B cell (primary cell): Measurements from ENCODE around the gene ARHGAP9. TPM values are rescaled to one million over a fixed set of nuclear protein-coding genes. Genes with fewer than 3 reads are reported as not detected.
A peak's percentile ranks its signal among the peaks of the same experiment; 100 is the strongest.

Experiments used
- ATAC-seq: fragments of 200-7000 bp; cut with Tn5 transposase; one replicate; pipeline ENCODE4 v1.10.0; 2021; ENCODE audit warnings: low read depth, mild to moderate bottlenecking, moderate number of reproducible peaks, moderate library complexity
- CTCF ChIA-PET: fragments of 350-600 bp; sonication (Branson Sonifier 250); formaldehyde crosslinking; loops from one replicate; lab custom pipeline; 2021; ENCODE audit warnings: antibody characterized with exemption, inconsistent platforms; lab: Charles Lee
- POLR2A ChIA-PET: fragments of 350-600 bp; sonication (Branson Sonifier 250); formaldehyde crosslinking; loops from one replicate; lab custom pipeline; 2021; ENCODE audit warnings: antibody characterized with exemption; lab: Charles Lee
- DNase-seq: peaks from one replicate; pipeline ENCODE4 v3.0.0; 2013
- H2AFZ ChIP-seq: 2 replicates; pipeline ENCODE4 v1.6.1; 2012; ENCODE audit warnings: mild to moderate bottlenecking, low read depth, low read length; ENCODE audit not compliant: insufficient read depth, poor library complexity, severe bottlenecking
- H3K27ac ChIP-seq, 2 donors: 1 replicate in 1 of 2; 2 replicates in 1 of 2; pipeline ENCODE4 v1.5.1; 2012 to 2013; ENCODE audit warnings: low read length in 2 of 2, mild to moderate bottlenecking in 2 of 2, moderate library complexity in 1 of 2
- H3K27me3 ChIP-seq, 4 experiments: fragments of 200-600 bp in 1 of 4; sonication (generic) in 1 of 4; replicated peaks in 1 of 4; 1 replicate in 2 of 4; 2 replicates in 2 of 4; pipeline versions ENCODE4 v1.6.1 to v1.7.0; 2013 to 2016; ENCODE audit warnings: low read length in 3 of 4, mild to moderate bottlenecking in 2 of 4, mixed read lengths in 1 of 4, moderate library complexity in 1 of 4; ENCODE audit not compliant: insufficient read depth in 4 of 4, control insufficient read depth in 3 of 4; ENCODE audit errors: control extremely low read depth in 1 of 4
- H3K36me3 ChIP-seq, 2 experiments: replicated peaks in 1 of 2; 1 replicate in 1 of 2; 2 replicates in 1 of 2; pipeline versions ENCODE4 v1.6.1 to v1.7.1; 2013; ENCODE audit warnings: low read length in 1 of 2; ENCODE audit not compliant: insufficient read depth in 2 of 2, control insufficient read depth in 1 of 2; ENCODE audit errors: control extremely low read depth in 1 of 2, extremely low read depth in 1 of 2
- H3K4me1 ChIP-seq, 2 donors: fragments of 200-600 bp in 1 of 2; sonication (generic) in 1 of 2; 1 replicate in 1 of 2; 2 replicates in 1 of 2; pipeline versions ENCODE4 v1.5.1 to v1.6.1; 2013 to 2017; ENCODE audit warnings: low read length in 2 of 2; ENCODE audit not compliant: control insufficient read depth in 2 of 2, insufficient read depth in 2 of 2
- H3K4me2 ChIP-seq: replicated peaks from 2 replicates; pipeline ENCODE3; 2012; ENCODE audit warnings: mild to moderate bottlenecking, low read depth, low read length; ENCODE audit not compliant: poor library complexity, severe bottlenecking
- H3K4me3 ChIP-seq, 5 experiments: fragments of 200-600 bp in 1 of 5; sonication (generic) in 1 of 5; 1 replicate in 3 of 5; 2 replicates in 2 of 5; pipeline versions ENCODE4 v1.5.1 to v1.7.0; 2011 to 2016; ENCODE audit warnings: low read length in 4 of 5, mild to moderate bottlenecking in 4 of 5, low read depth in 2 of 5, control low read depth in 1 of 5, moderate library complexity in 1 of 5; ENCODE audit not compliant: insufficient read depth in 1 of 5; ENCODE audit errors: control extremely low read depth in 1 of 5, extremely low read depth in 1 of 5
- H3K79me2 ChIP-seq: fragments of 200-600 bp; sonication (generic); one replicate; pipeline ENCODE4 v1.6.0; 2016; ENCODE audit warnings: low read length; ENCODE audit not compliant: control insufficient read depth, insufficient read depth
- H3K9ac ChIP-seq: fragments of 200-600 bp; sonication (generic); 2 replicates; pipeline ENCODE4 v1.6.1; 2017; ENCODE audit warnings: mild to moderate bottlenecking, low read length, moderate library complexity
- H3K9me3 ChIP-seq, 3 donors: one replicate each; pipeline versions ENCODE4 v1.6.1 to v1.7.1; 2013; ENCODE audit warnings: low read length in 2 of 3; ENCODE audit not compliant: control insufficient read depth in 2 of 3, insufficient read depth in 1 of 3; ENCODE audit errors: control extremely low read depth in 1 of 3
- H4K20me1 ChIP-seq: 2 replicates; pipeline ENCODE4 v1.6.0; 2012; ENCODE audit warnings: mild to moderate bottlenecking, low read length; ENCODE audit not compliant: insufficient read depth, control insufficient read depth, poor library complexity, severe bottlenecking
- H3K27ac Mint-ChIP-seq: one replicate; pipeline ENCODE4 v1.8.0; 2021; ENCODE audit warnings: mixed read lengths
- H3K27me3 Mint-ChIP-seq: one replicate; pipeline ENCODE4 v1.8.0; 2021; ENCODE audit warnings: mixed read lengths
- H3K4me1 Mint-ChIP-seq: one replicate; pipeline ENCODE4 v1.8.0; 2021; ENCODE audit warnings: mixed read lengths
- H3K4me3 Mint-ChIP-seq: one replicate; pipeline ENCODE4 v1.8.0; 2021; ENCODE audit warnings: mixed read lengths
- H3K9me3 Mint-ChIP-seq: one replicate; pipeline ENCODE4 v1.8.0; 2022; ENCODE audit warnings: mixed read lengths; ENCODE audit not compliant: insufficient read depth
- CTCF ChIP-seq: fragments of 200-600 bp; IDR thresholded peaks from one replicate; pipeline ENCODE4 v1.8.0; 2022; ENCODE audit warnings: antibody characterized with exemption, mild to moderate bottlenecking
- EZH2 ChIP-seq: IDR thresholded peaks from 2 replicates; pipeline ENCODE4 v1.6.1; 2012; ENCODE audit warnings: borderline replicate concordance, low read depth, mild to moderate bottlenecking, moderate library complexity, low read length; ENCODE audit not compliant: insufficient read depth, poor library complexity, severe bottlenecking
- WGBS: methylation state at CpG from one replicate; pipeline ENCODE4 v1.1.5; 2013; ENCODE audit warnings: missing lambda C conversion rate; ENCODE audit not compliant: insufficient coverage; 5-methylcytosine and 5-hydroxymethylcytosine counted together
- intact Hi-C: fragments of 100-400 bp; cut with micrococcal nuclease; formaldehyde crosslinking; loops from one replicate; pipeline ENCODE4 v1.10.0; 2022
- polyA plus RNA-seq: library from polyadenylated mRNA; depleted of rRNA; stranded (reverse); fragments of >200 nt; gene quantifications from 2 replicates; pipeline ENCODE4 v1.2.3, GENCODE V29; 2012
- total RNA-seq, 2 donors: library from RNA; stranded (reverse); fragments of 120-200 nt in 1 of 2; gene quantifications; 1 replicate in 1 of 2; 2 replicates in 1 of 2; pipeline versions ENCODE4 v1.2.3 to v1.2.4, GENCODE V29; 2013 to 2022

Gene ARHGAP9
- total and polyA plus RNA-seq, 2 donors (not counting 1 experiment from before 2014, with no cell fraction given) = 161 to 390 TPM

GRCh38 chr12:57474862-57475261 is 4.8 kb downstream of the ARHGAP9 start:
- POLR2A ChIA-PET = interaction anchor here (0.6 kb wide), 1 partner anchor 234 kb away, joined by 3 read pairs; no protein-coding TSS in a partner anchor

More at GRCh38 chr12:57474862-57475261, 4.8 kb downstream of the ARHGAP9 start:
- Histone ChIP-seq H3K9me3 (no peaks in the 10 kb centered on the region), H3K4me2 (peak overlapping the region; percentile 95), H4K20me1 (peaks cover 23% of the 10 kb centered on the region), H3K27ac (peak overlapping the region in 1 of 2 donors; percentile 20), H3K79me2 (peaks cover 67% of the 10 kb centered on the region), H3K36me3 (peaks cover 2 to 50% of the 10 kb centered on the region in 2 experiments), H3K4me3 (no peak overlapping the region), H3K4me1 (peaks cover 47 to 69% of the 10 kb centered on the region in 2 donors), H2AFZ (no peak overlapping the region), H3K9ac (no peak overlapping the region), H3K27me3 (no peaks in the 10 kb centered on the region)
- no peaks in the 10 kb centered on the region for H3K9me3 Mint-ChIP-seq
- H3K4me1 Mint-ChIP-seq = peaks cover 69% of the 10 kb centered on the region
- intact Hi-C loops = loop anchor here (5.0 kb wide), 1 partner anchor 147 kb away; no protein-coding TSS in a partner anchor
- ATAC-seq (no peak), DNase-seq (no peak)
- TF ChIP-seq EZH2 (no peak), CTCF (no peak)
- CTCF ChIA-PET = interaction anchor here (1.0 to 10.4 kb wide), 4 partner anchors 9 to 22 kb away, joined by 3 to 166 read pairs (median 8); partner anchors contain the start of genes GLI1 and MARS1
- no peaks in the 10 kb centered on the region for H3K27me3 Mint-ChIP-seq
- peak overlapping the region; percentile 46 for H3K4me3 Mint-ChIP-seq
- WGBS = 95% methylated on average over 7 of the region's 7 CpGs
- peak overlapping the region; percentile 70 for H3K27ac Mint-ChIP-seq
